HEK293 (cell line): ENCODE measurements around the gene SPNS1.

ENCODE experiments used
- CTCF ChIP-seq: fragments of 450-650 bp; formaldehyde crosslinking; IDR thresholded peaks from 2 replicates; pipeline ENCODE4 v1.5.1; 2016; ENCODE audit warnings: missing biosample characterization, missing genetic modification characterization
- GLIS2 ChIP-seq: fragments of 450-650 bp; formaldehyde crosslinking; IDR thresholded peaks from 2 replicates; pipeline ENCODE4 v1.5.1; 2016; ENCODE audit warnings: missing biosample characterization, missing genetic modification characterization
- IKZF3 ChIP-seq: fragments of 450-650 bp; IDR thresholded peaks from 2 replicates; pipeline ENCODE4 v1.5.0; 2018; ENCODE audit warnings: missing biosample characterization, mild to moderate bottlenecking, missing genetic modification characterization, moderate library complexity
- KLF1 ChIP-seq: fragments of 450-650 bp; formaldehyde crosslinking; IDR thresholded peaks from 2 replicates; pipeline ENCODE4 v1.5.1; 2016; ENCODE audit warnings: missing biosample characterization, missing genetic modification characterization
- KLF16 ChIP-seq: fragments of 450-650 bp; formaldehyde crosslinking; IDR thresholded peaks from 2 replicates; pipeline ENCODE4 v1.5.1; 2017; ENCODE audit warnings: missing biosample characterization, missing genetic modification characterization
- OVOL3 ChIP-seq: fragments of 450-650 bp; formaldehyde crosslinking; IDR thresholded peaks from 2 replicates; pipeline ENCODE4 v1.5.1; 2016; ENCODE audit warnings: missing biosample characterization, missing genetic modification characterization
- PBX3 ChIP-seq: sonication (generic); formaldehyde crosslinking; IDR thresholded peaks from 2 replicates; pipeline ENCODE4 v1.8.1; 2022; ENCODE audit warnings: mild to moderate bottlenecking, moderate library complexity, missing genetic modification reagents
- PRDM10 ChIP-seq: fragments of 450-650 bp; formaldehyde crosslinking; IDR thresholded peaks from 2 replicates; pipeline ENCODE4 v1.5.1; 2016; ENCODE audit warnings: missing biosample characterization, missing genetic modification characterization
- PRDM4 ChIP-seq: fragments of 450-650 bp; formaldehyde crosslinking; IDR thresholded peaks from 2 replicates; pipeline ENCODE4 v1.5.1; 2017; ENCODE audit warnings: missing biosample characterization, missing genetic modification characterization
- REPIN1 ChIP-seq: fragments of 450-650 bp; formaldehyde crosslinking; IDR thresholded peaks from 2 replicates; pipeline ENCODE4 v1.5.1; 2017; ENCODE audit warnings: missing biosample characterization, missing genetic modification characterization, low read depth
- SCRT2 ChIP-seq: fragments of 450-650 bp; formaldehyde crosslinking; IDR thresholded peaks from 2 replicates; pipeline ENCODE4 v1.5.1; 2016; ENCODE audit warnings: missing biosample characterization, missing genetic modification characterization
- ZFP37 ChIP-seq: fragments of 450-650 bp; formaldehyde crosslinking; IDR thresholded peaks from 2 replicates; pipeline ENCODE4 v1.5.1; 2016; ENCODE audit warnings: missing biosample characterization, missing genetic modification characterization
- ZNF155 ChIP-seq: fragments of 450-650 bp; formaldehyde crosslinking; IDR thresholded peaks from 2 replicates; pipeline ENCODE4 v1.5.1; 2016; ENCODE audit warnings: missing biosample characterization, missing genetic modification characterization
- ZNF174 ChIP-seq: fragments of 450-650 bp; formaldehyde crosslinking; IDR thresholded peaks from 2 replicates; pipeline ENCODE4 v1.5.0; 2017; ENCODE audit warnings: missing biosample characterization, mild to moderate bottlenecking, missing genetic modification characterization
- ZNF202 ChIP-seq: fragments of 450-650 bp; formaldehyde crosslinking; IDR thresholded peaks from 2 replicates; pipeline ENCODE4 v1.5.1; 2016; ENCODE audit warnings: missing biosample characterization, missing genetic modification characterization, borderline replicate concordance
- ZNF223 ChIP-seq: fragments of 450-650 bp; formaldehyde crosslinking; IDR thresholded peaks from 2 replicates; pipeline ENCODE4 v1.5.1; 2016; ENCODE audit warnings: missing biosample characterization, missing genetic modification characterization
- ZNF311 ChIP-seq: fragments of 450-650 bp; formaldehyde crosslinking; IDR thresholded peaks from 2 replicates; pipeline ENCODE4 v1.5.1; 2017; ENCODE audit warnings: missing biosample characterization, missing genetic modification characterization, borderline replicate concordance
- ZNF488 ChIP-seq: fragments of 450-650 bp; formaldehyde crosslinking; IDR thresholded peaks from 2 replicates; pipeline ENCODE4 v1.5.1; 2016; ENCODE audit warnings: missing biosample characterization, missing genetic modification characterization
- ZNF501 ChIP-seq: fragments of 450-650 bp; formaldehyde crosslinking; IDR thresholded peaks from 2 replicates; pipeline ENCODE4 v1.5.1; 2016; ENCODE audit warnings: missing biosample characterization, missing genetic modification characterization
- ZNF521 ChIP-seq: fragments of 450-650 bp; formaldehyde crosslinking; IDR thresholded peaks from 2 replicates; pipeline ENCODE4 v1.5.1; 2017; ENCODE audit warnings: missing biosample characterization, mild to moderate bottlenecking, missing genetic modification characterization
- ZNF571 ChIP-seq: fragments of 450-650 bp; formaldehyde crosslinking; IDR thresholded peaks from 2 replicates; pipeline ENCODE4 v1.5.0; 2017; ENCODE audit warnings: missing biosample characterization, missing genetic modification characterization
- ZNF580 ChIP-seq: fragments of 450-650 bp; formaldehyde crosslinking; IDR thresholded peaks from 2 replicates; pipeline ENCODE4 v1.5.1; 2016; ENCODE audit warnings: missing biosample characterization, missing genetic modification characterization
- ZNF639 ChIP-seq: fragments of 450-650 bp; formaldehyde crosslinking; IDR thresholded peaks from 2 replicates; pipeline ENCODE4 v1.5.1; 2016; ENCODE audit warnings: missing biosample characterization, missing genetic modification characterization
- ZNF677 ChIP-seq: fragments of 450-650 bp; IDR thresholded peaks from 2 replicates; pipeline ENCODE4 v1.5.0; 2018; ENCODE audit warnings: missing biosample characterization, mild to moderate bottlenecking, missing genetic modification characterization, moderate library complexity
- ZNF704 ChIP-seq: fragments of 450-650 bp; formaldehyde crosslinking; IDR thresholded peaks from 2 replicates; pipeline ENCODE4 v1.5.1; 2016; ENCODE audit warnings: missing biosample characterization, missing genetic modification characterization
- ZNF792 ChIP-seq: fragments of 450-650 bp; formaldehyde crosslinking; IDR thresholded peaks from 2 replicates; pipeline ENCODE4 v1.5.1; 2016; ENCODE audit warnings: missing biosample characterization, missing genetic modification characterization
- ZSCAN23 ChIP-seq: fragments of 450-650 bp; formaldehyde crosslinking; IDR thresholded peaks from 2 replicates; pipeline ENCODE4 v1.5.1; 2016; ENCODE audit warnings: missing biosample characterization, missing genetic modification characterization

SPNS1 gene

GRCh38 chr16:28974437-28975157 is at the start of gene SPNS1 (continued):
- TF ChIP-seq PRDM4 (tag by site-specific recombination), result peak; percentile 75; the same call in 1 of the 2 replicates
- peak; percentile 92 for TF ChIP-seq KLF16 (tag by site-specific recombination)
- TF ChIP-seq ZNF792 (tag by site-specific recombination), result no peak
- peak; percentile 99 for TF ChIP-seq ZNF580 (tag by site-specific recombination)
- no peak for TF ChIP-seq ZNF677 (tag by site-specific recombination)
- no peak for TF ChIP-seq ZNF488 (tag by site-specific recombination)
- TF ChIP-seq ZFP37 (tag by site-specific recombination), result no peak
- TF ChIP-seq ZNF155 (tag by site-specific recombination), result no peak
- TF ChIP-seq CTCF (tag by site-specific recombination), result no peak
- 0 out of 2 replicates have a peak, but pooled peaks have one; percentile 60 for TF ChIP-seq ZSCAN23 (tag by site-specific recombination)
- TF ChIP-seq SCRT2 (tag by site-specific recombination), result no peak; the same call in 1 of the 2 replicates
- TF ChIP-seq GLIS2 (tag by site-specific recombination), result peak; percentile 45; the same call in 1 of the 2 replicates
- no peak for TF ChIP-seq ZNF521 (tag by site-specific recombination)
- TF ChIP-seq ZNF639, result peak; percentile 86
- TF ChIP-seq PRDM10 (tag by site-specific recombination), result peak; percentile 89
- no peak for TF ChIP-seq ZNF311 (tag by site-specific recombination)
- TF ChIP-seq OVOL3 (tag by site-specific recombination), result peak; percentile 90
- TF ChIP-seq KLF1 (tag by site-specific recombination), result peak; percentile 88
- TF ChIP-seq ZNF223 (tag by site-specific recombination), result no peak
- no peak for TF ChIP-seq ZNF571 (tag by site-specific recombination)
- no peak for TF ChIP-seq ZNF174
- peak; percentile 95 for TF ChIP-seq ZNF704 (tag by site-specific recombination)
- TF ChIP-seq PBX3 (CRISPR knock-in tag), result peak; percentile 62
- TF ChIP-seq REPIN1, result no peak
- peak; percentile 66 for TF ChIP-seq IKZF3 (tag by site-specific recombination)
- TF ChIP-seq ZNF202 (tag by site-specific recombination), result no peak
- TF ChIP-seq ZNF501 (tag by site-specific recombination), result peak; percentile 79; the same call in 1 of the 2 replicates
